Measurements from ENCODE around the gene CPHXL2. TPM values are rescaled to one million over a fixed set of nuclear protein-coding genes. Genes with fewer than 3 reads are reported as not detected.

CPHXL2 gene
- total and polyA plus RNA-seq, 12 donors, result not detected

- WGBS, 2 donors, result 91 to 92% methylated on average over 3 of the region's 3 CpGs
- no peak for TF ChIP-seq CTCF (IDR thresholded peaks at IDR 0.05)
- intact Hi-C loops (cut with DNase I), result no loop called here
- no peaks in the 10 kb centered on the region for H3K9me3 ChIP-seq
- ATAC-seq (no peak), DNase-seq (no peak)
- no peak overlapping the region for H3K4me3 ChIP-seq
- H3K27me3 ChIP-seq, result no peaks in the 10 kb centered on the region
- peaks cover 8 to 100% (median 84%) of the 10 kb centered on the region in 9 donors for H3K36me3 ChIP-seq
- H3K27ac ChIP-seq, result no peak overlapping the region
- H3K4me1 ChIP-seq, result no peaks in the 10 kb centered on the region
Observed at GRCh38 chr16:75635036-75635435, 41.8 kb downstream of the CPHXL2 start.

GRCh38 chr16:75632857-75633256 lies 44.0 kb downstream of the CPHXL2 start:
- intact Hi-C loops (cut with DNase I), result no loop called here
- peaks cover 0 to 11% (median 0%) of the 10 kb centered on the region in 9 donors for H3K4me1 ChIP-seq
- H3K9me3 ChIP-seq, result no peaks in the 10 kb centered on the region
- DNase-seq (no peak), ATAC-seq (no peak)
- peaks cover 8 to 100% (median 95%) of the 10 kb centered on the region in 9 donors for H3K36me3 ChIP-seq
- TF ChIP-seq CTCF (IDR thresholded peaks at IDR 0.05), result no peak
- H3K27ac ChIP-seq, result no peak overlapping the region
- H3K4me3 ChIP-seq, result no peak overlapping the region
- 91 to 94% methylated on average over 8 of the region's 8 CpGs for WGBS, 2 donors
- H3K27me3 ChIP-seq, result no peaks in the 10 kb centered on the region

GRCh38 chr16:75630052-75630451 lies 46.8 kb downstream of the CPHXL2 start:
- DNase-seq (no peak), ATAC-seq (no peak)
- 69 to 71% methylated on average over 3 of the region's 3 CpGs for WGBS, 2 donors
- peaks cover 8 to 100% (median 79%) of the 10 kb centered on the region in 9 donors for H3K36me3 ChIP-seq
- H3K4me3 ChIP-seq, result no peak overlapping the region
- H3K9me3 ChIP-seq, result no peaks in the 10 kb centered on the region
- intact Hi-C loops (cut with DNase I), result no loop called here
- no peaks in the 10 kb centered on the region for H3K27me3 ChIP-seq
- TF ChIP-seq CTCF (IDR thresholded peaks at IDR 0.05), result no peak
- H3K27ac ChIP-seq, result no peak overlapping the region
- H3K4me1 ChIP-seq, result peaks cover 0 to 17% (median 0%) of the 10 kb centered on the region in 9 donors

- no peak for DNase-seq
- intact Hi-C loops (cut with DNase I), result loop anchor here in 5 of 10 donors (10.0 kb wide), 4 partner anchors 64 to 154 kb away; partner anchors contain the start of genes GABARAPL2 (in 2 of the 5) and TMEM231 (in 1 of the 5)
- no peak for ATAC-seq
Observed at GRCh38 chr16:75629132-75629531, 47.7 kb downstream of the CPHXL2 start.

More at GRCh38 chr16:75629132-75629531, 47.7 kb downstream of the CPHXL2 start:
- H3K4me1 ChIP-seq, result peaks cover 0 to 17% (median 0%) of the 10 kb centered on the region in 9 donors
- TF ChIP-seq CTCF (IDR thresholded peaks at IDR 0.05), result no peak
- no peak overlapping the region for H3K27ac ChIP-seq
- no peaks in the 10 kb centered on the region for H3K9me3 ChIP-seq
- peaks cover 8 to 91% (median 70%) of the 10 kb centered on the region in 9 donors for H3K36me3 ChIP-seq
- 89 to 92% methylated on average over 10 of the region's 10 CpGs for WGBS, 2 donors
- no peaks in the 10 kb centered on the region for H3K27me3 ChIP-seq
- H3K4me3 ChIP-seq, result no peak overlapping the region

Measured in heart right ventricle (tissue), 16 donors.